ENCODE data around the gene ADGRG6. TPM values are rescaled to one million over a fixed set of nuclear protein-coding genes. Genes with fewer than 3 reads are reported as not detected.

ADGRG6 gene
- total RNA-seq, 2 donors from 2014 or later = 5.7 to 13.4 TPM

- intact Hi-C loops (cut with DNase I) = no loop called here
- DNase-seq (no peak), ATAC-seq (no peak)
Measured at GRCh38 chr6:142485256-142485655, 183.4 kb downstream of the ADGRG6 start.

GRCh38 chr6:142489722-142490610, 188.2 kb downstream of the ADGRG6 start:
- ATAC-seq = no peak
- intact Hi-C loops (cut with DNase I) = no loop called here
- DNase-seq = no peak

Other genes with a start within 250 kb of the ADGRG6 start
- not detected for gene GJE1, start 169.1 kb upstream of the ADGRG6 start, total RNA-seq
- gene NMBR, start 154.9 kb upstream of the ADGRG6 start, total RNA-seq = not detected
- gene VTA1, start 154.7 kb upstream of the ADGRG6 start, total RNA-seq = 10 to 100 TPM; 26.9 to 27.4 TPM

Data from left cardiac atrium (tissue), 4 donors.